ENCODE data around the gene SIRT7.

Gene SIRT7

GRCh38 chr17:81902023-81902652 lies 15.8 kb downstream of the SIRT7 start, which contains the start of gene NPB:
TSS of gene NPB (plus strand) at chr17:81902238. CDS start at chr17:81902278, 40 bp downstream.
- no peaks in the 10 kb centered on the region for H3K9me3 Mint-ChIP-seq
- H3K27me3 Mint-ChIP-seq: peaks cover 7% of the 10 kb centered on the region
- ATAC-seq: peak; percentile 37
- peaks cover 12% of the 10 kb centered on the region for H3K36me3 Mint-ChIP-seq (ENCODE audit: low read depth)
- H3K4me3 Mint-ChIP-seq: no peak within 1 kb of the TSS
- H3K27ac Mint-ChIP-seq: no peak within 1 kb of the TSS
- DNase-seq: no peak
- peaks cover 6% of the 10 kb centered on the region for H3K4me1 Mint-ChIP-seq

DNA sequence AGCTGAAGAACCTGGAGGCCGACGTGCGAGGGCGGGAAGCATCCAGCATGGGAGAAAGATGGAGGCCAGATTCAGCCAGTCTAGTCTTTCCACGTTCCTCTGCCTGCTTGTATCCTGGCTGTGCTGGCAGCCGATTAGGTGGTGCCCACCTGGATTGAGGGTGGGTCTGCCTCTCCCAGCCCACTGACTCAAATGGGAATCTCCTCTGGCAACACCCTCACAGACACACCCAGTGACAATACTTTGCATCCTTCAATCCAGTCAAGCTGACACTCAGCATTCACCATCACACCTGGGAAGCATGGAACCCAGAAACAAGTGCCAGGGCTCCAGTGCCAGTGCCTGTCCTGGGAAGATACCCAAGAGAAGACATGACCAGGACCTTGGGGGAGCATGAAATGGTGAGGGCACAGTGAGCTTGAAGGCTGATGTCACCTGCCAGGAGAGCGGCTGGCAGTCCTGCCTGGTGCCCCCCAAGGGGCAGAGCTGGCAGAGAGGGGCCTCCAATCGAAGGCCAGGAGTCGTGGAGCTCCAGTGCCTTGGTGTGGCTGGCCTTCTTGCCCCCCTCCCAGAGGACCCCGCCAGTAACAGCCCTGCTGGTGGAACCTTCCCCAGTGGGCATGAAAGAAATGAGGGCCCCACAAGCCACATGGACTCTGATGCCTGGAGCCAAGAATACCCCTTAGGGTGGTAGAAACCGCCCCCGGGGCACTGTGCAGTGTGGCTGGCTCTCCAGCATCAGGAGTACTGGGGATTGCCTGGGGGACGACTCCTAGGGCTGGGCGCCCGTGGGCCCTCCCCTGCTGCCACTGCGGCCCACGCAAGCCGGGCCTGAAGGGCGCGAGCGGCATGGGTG lies 16.6 kb downstream of the SIRT7 start:
- peaks cover 7% of the 10 kb centered on the region for H3K27me3 Mint-ChIP-seq
- H3K36me3 Mint-ChIP-seq (ENCODE audit: low read depth): peaks cover 12% of the 10 kb centered on the region
- H3K4me3 Mint-ChIP-seq: no peak overlapping the region
- ATAC-seq: peak; percentile 21
- H3K27ac Mint-ChIP-seq: no peak overlapping the region
- H3K4me1 Mint-ChIP-seq: peaks cover 6% of the 10 kb centered on the region
- no peaks in the 10 kb centered on the region for H3K9me3 Mint-ChIP-seq
- DNase-seq: no peak

GRCh38 chr17:81900181-81900820 lies 17.7 kb downstream of the SIRT7 start:
- Mint-ChIP-seq H3K4me1 (peaks cover 6% of the 10 kb centered on the region), H3K4me3 (no peak overlapping the region), H3K27ac (no peak overlapping the region), H3K27me3 (peaks cover 7% of the 10 kb centered on the region), H3K36me3 (ENCODE audit: low read depth) (peaks cover 14% of the 10 kb centered on the region), H3K9me3 (no peaks in the 10 kb centered on the region)
- ATAC-seq (no peak), DNase-seq (no peak)

DNA sequence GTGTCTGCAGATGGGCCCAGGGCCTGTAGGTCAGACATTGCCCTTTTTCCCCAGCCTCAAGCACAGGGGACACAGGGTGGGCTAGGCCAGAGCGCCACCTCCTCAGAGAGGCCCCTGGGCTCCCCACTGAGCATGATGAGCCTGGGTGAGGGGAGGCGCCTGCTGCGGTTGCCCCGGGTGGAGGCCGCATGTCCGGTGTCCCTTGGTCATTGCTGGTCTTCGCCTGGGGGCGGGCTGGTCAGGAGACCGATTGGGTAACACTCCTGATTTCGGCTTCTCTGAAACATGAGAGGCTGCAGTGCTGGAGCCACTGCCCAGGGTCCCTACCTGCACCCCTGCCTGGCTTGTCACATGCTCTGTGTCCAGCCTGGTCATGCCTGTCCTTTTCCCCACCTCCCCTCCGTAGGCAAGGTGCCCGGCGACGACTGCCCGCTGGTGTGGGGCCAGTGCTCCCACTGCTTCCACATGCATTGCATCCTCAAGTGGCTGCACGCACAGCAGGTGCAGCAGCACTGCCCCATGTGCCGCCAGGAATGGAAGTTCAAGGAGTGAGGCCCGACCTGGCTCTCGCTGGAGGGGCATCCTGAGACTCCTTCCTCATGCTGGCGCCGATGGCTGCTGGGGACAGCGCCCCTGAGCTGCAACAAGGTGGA lies 18.3 kb downstream of the SIRT7 start:
- no peak for DNase-seq
- Mint-ChIP-seq H3K27ac (no peak overlapping the region), H3K9me3 (no peaks in the 10 kb centered on the region)

GRCh38 chr17:81898885-81899284 lies 19.1 kb downstream of the SIRT7 start:
- H3K4me3 Mint-ChIP-seq: no peak overlapping the region
- peaks cover 16% of the 10 kb centered on the region for H3K36me3 Mint-ChIP-seq (ENCODE audit: low read depth)
- H3K9me3 Mint-ChIP-seq: no peaks in the 10 kb centered on the region

More for the DNA sequence above, 18.3 kb downstream of the SIRT7 start:
- Mint-ChIP-seq H3K4me3 (no peak overlapping the region), H3K4me1 (peaks cover 6% of the 10 kb centered on the region), H3K27me3 (peaks cover 7% of the 10 kb centered on the region), H3K36me3 (ENCODE audit: low read depth) (peaks cover 16% of the 10 kb centered on the region)
- ATAC-seq: no peak

GRCh38 chr17:81898029-81898866 lies 19.7 kb downstream of the SIRT7 start:
- Mint-ChIP-seq H3K4me1 (peaks cover 8% of the 10 kb centered on the region), H3K36me3 (ENCODE audit: low read depth) (peaks cover 16% of the 10 kb centered on the region), H3K9me3 (no peaks in the 10 kb centered on the region), H3K27ac (no peak overlapping the region), H3K4me3 (no peak overlapping the region), H3K27me3 (peaks cover 7% of the 10 kb centered on the region)
- ATAC-seq (no peak), DNase-seq (no peak)

More at GRCh38 chr17:81898885-81899284, 19.1 kb downstream of the SIRT7 start:
- Mint-ChIP-seq H3K4me1 (peaks cover 6% of the 10 kb centered on the region), H3K27me3 (peaks cover 7% of the 10 kb centered on the region), H3K27ac (no peak overlapping the region)
- no peak for ATAC-seq
- DNase-seq: no peak

DNA sequence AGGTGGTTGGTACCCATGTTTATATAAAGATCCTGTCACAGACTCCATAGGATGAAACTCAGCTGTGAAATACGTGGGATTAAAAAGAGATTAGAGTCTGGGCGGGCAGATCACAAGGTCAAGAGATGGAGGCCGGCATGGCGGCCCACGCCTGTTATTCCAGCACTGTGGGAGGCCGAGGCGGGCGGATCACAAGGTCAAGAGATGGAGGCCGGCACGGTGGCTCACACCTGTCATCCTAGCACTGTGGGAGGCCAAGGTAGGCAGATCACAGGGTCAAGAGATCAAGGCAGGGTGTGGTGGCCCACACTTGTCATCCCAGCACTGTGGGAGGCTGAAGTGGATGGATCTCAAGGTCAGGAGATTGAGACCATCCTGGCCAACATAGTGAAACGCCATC lies 22.6 kb downstream of the SIRT7 start:
- no peak for DNase-seq
- Mint-ChIP-seq H3K27me3 (no peaks in the 10 kb centered on the region), H3K9me3 (no peaks in the 10 kb centered on the region), H3K27ac (no peak overlapping the region), H3K4me1 (peaks cover 8% of the 10 kb centered on the region), H3K4me3 (no peak overlapping the region), H3K36me3 (ENCODE audit: low read depth) (peaks cover 16% of the 10 kb centered on the region)
- ATAC-seq: no peak

GRCh38 chr17:81891303-81891552 lies 26.7 kb downstream of the SIRT7 start:
- ATAC-seq (peak; percentile 2), DNase-seq (no peak)
- Mint-ChIP-seq H3K4me3 (peak overlapping the region; percentile 90), H3K4me1 (peaks cover 25% of the 10 kb centered on the region), H3K27me3 (no peaks in the 10 kb centered on the region), H3K9me3 (no peaks in the 10 kb centered on the region), H3K27ac (peak overlapping the region; percentile 98), H3K36me3 (ENCODE audit: low read depth) (peaks cover 48% of the 10 kb centered on the region)

- no peak for ATAC-seq
- Mint-ChIP-seq H3K9me3 (no peaks in the 10 kb centered on the region), H3K27ac (peak overlapping the region; percentile 86), H3K4me1 (peaks cover 25% of the 10 kb centered on the region), H3K27me3 (no peaks in the 10 kb centered on the region), H3K36me3 (ENCODE audit: low read depth) (peaks cover 53% of the 10 kb centered on the region), H3K4me3 (peak overlapping the region; percentile 86)
- DNase-seq: no peak
Observed at GRCh38 chr17:81890447-81891302, 27.3 kb downstream of the SIRT7 start.

DNA sequence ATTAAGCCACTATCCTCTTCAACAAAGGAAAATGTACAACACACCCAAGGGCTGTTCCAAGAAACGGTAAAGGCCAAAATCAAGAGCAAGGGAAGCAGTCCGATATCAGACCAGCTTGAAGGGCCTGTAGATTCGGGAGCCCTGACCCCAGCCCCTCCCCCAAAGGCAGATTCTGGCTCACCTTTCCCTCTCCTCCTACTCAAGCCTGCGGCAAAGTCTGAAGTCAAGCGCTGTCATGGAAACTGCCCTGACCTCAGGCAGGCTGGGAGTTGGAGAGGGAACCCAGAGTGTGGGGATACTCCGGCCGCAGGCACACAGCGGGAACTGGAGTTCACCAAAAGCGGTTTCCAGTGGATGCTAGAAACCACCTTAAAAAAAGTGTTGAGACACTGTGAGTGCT lies 28.4 kb downstream of the SIRT7 start:
- peak overlapping the region; percentile 86 for H3K4me3 Mint-ChIP-seq
- H3K4me1 Mint-ChIP-seq: peaks cover 25% of the 10 kb centered on the region
- H3K27ac Mint-ChIP-seq: peak overlapping the region; percentile 86
- H3K27me3 Mint-ChIP-seq: no peaks in the 10 kb centered on the region
- no peaks in the 10 kb centered on the region for H3K9me3 Mint-ChIP-seq
- peaks cover 58% of the 10 kb centered on the region for H3K36me3 Mint-ChIP-seq (ENCODE audit: low read depth)
- ATAC-seq (no peak), DNase-seq (no peak)

- peak overlapping the region; percentile 86 for H3K4me3 Mint-ChIP-seq
- DNase-seq (no peak), ATAC-seq (no peak)
- H3K36me3 Mint-ChIP-seq (ENCODE audit: low read depth): peaks cover 61% of the 10 kb centered on the region
- H3K27me3 Mint-ChIP-seq: no peaks in the 10 kb centered on the region
- no peaks in the 10 kb centered on the region for H3K9me3 Mint-ChIP-seq
- peak overlapping the region; percentile 71 for H3K27ac Mint-ChIP-seq
- peaks cover 25% of the 10 kb centered on the region for H3K4me1 Mint-ChIP-seq
Observed at GRCh38 chr17:81888988-81889595, 28.9 kb downstream of the SIRT7 start.

DNA sequence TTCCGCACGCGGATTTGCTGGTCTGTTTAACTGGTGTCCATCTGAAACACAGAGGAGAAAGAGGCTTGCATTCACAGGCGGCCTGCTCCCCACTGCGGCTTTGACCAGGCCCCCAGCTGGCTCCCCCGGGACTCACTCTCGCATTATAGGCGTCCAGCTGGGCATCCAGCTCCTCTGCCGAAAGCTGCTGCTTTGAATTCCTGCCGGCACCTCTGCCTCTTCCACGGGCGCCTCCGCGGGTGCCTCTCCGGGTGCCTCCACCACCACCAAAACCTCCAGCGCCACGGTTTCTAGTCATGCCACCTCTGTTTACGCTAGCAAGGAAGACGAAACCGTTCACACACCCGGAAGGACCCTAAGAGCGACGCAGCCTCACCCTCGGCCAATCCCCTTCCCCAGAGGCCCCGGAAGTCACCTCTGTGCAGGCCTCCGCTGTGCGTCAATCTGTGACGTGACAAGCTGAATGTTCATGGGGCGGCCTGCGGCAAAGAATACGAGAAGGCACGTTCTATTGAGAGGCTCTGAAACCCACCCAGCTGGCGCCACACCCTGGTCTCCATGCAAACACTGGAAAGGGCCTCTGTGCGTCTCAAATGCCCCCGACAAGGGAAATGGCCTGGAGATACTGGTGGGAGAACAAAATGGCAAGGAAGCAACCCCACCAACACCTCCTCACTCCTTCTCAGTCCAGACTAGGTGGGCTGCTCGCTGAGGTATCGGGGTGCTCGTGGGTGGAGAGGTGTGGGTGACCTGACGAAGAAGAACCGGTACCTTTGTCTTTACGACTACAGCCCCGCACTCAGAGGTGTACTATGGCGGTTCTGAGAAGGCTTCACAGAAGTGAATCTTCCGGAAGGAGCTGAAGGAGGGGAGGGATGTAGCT lies 29.6 kb downstream of the SIRT7 start:
- H3K36me3 Mint-ChIP-seq (ENCODE audit: low read depth): peaks cover 63% of the 10 kb centered on the region
- peaks cover 21% of the 10 kb centered on the region for H3K4me1 Mint-ChIP-seq
- H3K27ac Mint-ChIP-seq: peak overlapping the region; percentile 71
- ATAC-seq (no peak), DNase-seq (no peak)
- no peaks in the 10 kb centered on the region for H3K27me3 Mint-ChIP-seq
- H3K9me3 Mint-ChIP-seq: no peaks in the 10 kb centered on the region
- peak overlapping the region; percentile 86 for H3K4me3 Mint-ChIP-seq
